HG03354 (cell line): ENCODE data around the gene SCIMP.
A peak's percentile ranks its signal among the peaks of the same experiment; 100 is the strongest.
"Not testable (repeated sequence)": the region's sequence is repeated elsewhere in the genome, so short reads cannot be mapped to it uniquely, and the experiment has no call there.

ENCODE experiments used
- ATAC-seq: cut with Tn5 transposase; IDR thresholded peaks from one replicate; pipeline ENCODE4 v1.9.1; 2021; ENCODE audit warnings: mild to moderate bottlenecking; ENCODE audit not compliant: unreplicated experiment, poor library complexity, severe bottlenecking

The SCIMP gene

DNA sequence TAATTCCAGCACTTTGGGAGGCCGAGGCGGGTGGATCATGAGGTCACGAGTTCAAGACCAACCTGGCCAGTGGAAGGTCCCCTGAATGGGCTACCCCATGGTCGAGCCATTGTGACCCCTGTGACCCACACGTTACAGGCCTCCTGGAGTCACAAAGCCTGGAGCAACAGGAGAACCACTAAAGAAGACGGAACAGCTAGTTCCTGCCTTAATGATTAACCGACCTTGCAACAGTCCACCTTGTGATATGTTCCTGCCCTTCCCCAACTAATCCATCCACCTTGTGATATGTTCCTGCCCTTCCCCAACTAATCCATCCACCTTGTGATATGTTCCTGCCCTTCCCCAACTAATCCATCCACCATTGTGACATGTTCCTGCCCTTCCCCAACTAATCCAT lies 5.1 kb upstream of the SCIMP start:
- not testable (repeated sequence) for ATAC-seq

GRCh38 chr17:5238333-5238732 lies 3.7 kb upstream of the SCIMP start:
- no peak for ATAC-seq

DNA sequence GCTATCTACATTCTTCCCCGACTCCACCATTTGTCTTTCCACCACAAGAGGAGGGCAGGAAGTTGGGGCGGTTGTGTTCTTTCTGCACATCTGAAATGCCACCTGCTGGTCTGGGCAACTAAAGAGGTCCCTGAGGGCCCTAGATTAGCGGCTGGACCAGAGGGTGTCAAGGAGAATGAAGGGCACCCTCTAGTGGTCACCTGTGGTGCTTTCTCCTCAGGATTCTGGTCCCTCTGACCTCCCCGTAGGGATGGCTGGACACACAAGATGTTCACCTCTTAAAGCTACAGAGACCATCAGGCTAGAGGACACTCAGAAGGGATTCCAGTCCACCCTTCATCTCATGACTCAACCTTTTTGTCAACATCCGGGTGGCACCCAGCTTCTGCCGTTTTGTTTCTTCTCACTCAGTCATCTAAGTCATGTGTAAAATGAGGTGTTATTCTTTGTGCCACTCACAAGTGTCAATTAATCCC lies 2.9 kb upstream of the SCIMP start:
- peak; percentile 35 for ATAC-seq

GRCh38 chr17:5236938-5237540 lies 2.4 kb upstream of the SCIMP start:
- no peak for ATAC-seq

GRCh38 chr17:5233492-5233891 lies 1.2 kb downstream of the SCIMP start:
- ATAC-seq: not testable (repeated sequence)

- no peak for ATAC-seq
Observed at GRCh38 chr17:5226940-5227878, 7.5 kb downstream of the SCIMP start.

DNA sequence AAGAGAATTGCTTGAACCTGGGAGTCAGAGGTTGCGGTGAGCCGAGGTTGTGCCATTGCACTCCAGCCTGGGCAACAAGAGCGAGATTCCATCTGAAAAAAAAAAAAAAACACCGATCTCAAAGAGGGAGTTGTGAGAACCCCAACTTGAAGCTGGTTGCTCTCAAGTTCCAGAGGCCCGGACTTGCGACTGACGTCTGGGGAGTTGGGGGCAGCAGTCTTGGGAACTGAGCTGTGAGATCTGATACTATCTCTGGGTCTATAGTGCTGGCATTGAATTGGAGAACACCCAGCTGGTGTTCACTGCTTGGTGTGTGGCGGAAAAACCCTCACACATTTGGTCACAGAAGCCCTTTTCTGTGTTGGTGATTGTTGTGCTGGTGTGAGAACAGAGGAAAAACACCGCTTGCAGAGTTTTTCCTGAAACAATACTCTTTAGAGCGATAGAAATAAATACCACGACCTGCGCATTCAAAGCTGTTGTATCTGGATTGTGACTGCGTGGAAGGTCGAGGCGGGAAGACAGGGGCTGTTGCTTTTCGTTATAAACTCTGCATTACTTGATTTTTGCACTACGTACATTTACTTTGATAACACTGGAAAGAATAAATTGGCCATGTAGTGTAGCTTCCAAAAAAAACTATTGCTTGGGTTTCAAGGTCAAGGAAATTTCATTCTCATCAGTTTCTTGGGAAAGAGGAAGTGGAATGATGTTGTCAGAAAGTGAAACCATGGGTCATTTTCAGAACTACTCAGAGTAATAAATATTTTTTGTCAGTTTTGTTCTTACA lies 8.8 kb downstream of the SCIMP start:
- peak; percentile 44 for ATAC-seq

DNA sequence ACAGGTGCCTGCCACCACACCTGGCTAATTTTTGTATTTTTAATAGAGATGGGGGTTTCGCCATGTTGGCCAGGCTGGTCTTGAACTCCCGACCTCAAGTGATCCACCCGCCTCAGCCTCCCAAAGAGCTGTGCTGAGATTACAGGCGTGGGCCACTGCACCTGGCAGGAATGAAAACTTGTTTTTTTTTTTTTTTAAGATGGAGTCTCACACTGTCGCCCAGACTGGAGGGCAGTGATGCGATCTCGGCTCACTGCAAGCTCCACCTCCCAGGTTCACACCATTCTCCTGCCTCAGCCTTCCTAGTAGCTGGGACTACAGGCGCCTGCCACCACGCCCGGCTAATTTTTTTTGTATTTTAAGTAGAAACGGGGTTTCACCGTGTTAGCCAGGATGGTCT lies 12.7 kb downstream of the SCIMP start:
- not testable (repeated sequence) for ATAC-seq

DNA sequence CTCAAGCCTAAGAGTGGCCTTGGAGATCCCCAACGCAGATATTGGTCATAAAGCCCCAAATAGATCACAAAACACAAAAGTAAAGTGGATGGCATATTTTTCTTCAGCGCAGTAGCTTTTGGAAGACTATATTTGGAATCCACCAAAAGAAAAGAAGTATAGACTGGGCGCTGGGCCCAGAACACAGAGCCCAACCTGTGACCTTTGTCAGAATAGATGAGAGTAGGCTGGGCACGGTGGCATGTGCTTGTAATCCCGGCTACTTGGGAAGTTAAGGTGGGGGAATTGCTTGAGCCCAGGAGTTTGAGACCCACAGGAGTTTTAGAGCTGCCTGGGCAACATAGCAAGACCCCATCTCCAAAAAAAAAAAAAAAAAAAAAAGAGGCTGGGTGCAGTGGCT lies 14.6 kb downstream of the SCIMP start:
- no peak for ATAC-seq

- no peak for ATAC-seq
Observed at GRCh38 chr17:5219536-5219935, 15.1 kb downstream of the SCIMP start.

DNA sequence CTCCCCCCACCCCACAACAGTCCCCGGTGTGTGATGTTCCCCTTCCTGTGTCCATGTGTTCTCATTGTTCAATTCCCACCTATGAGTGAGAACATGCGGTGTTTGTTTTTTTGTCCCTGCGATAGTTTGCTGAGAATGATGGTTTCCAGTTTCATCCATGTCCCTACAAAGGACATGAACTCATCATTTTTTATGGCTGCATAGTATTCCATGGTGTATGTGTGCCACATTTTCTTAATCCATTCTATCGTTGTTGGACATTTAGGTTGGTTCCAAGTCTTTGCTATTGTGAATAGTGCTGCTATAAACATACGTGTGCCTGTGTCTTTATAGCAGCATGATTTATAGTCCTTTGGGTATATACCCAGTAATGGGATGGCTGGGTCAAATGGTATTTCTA lies 17.1 kb downstream of the SCIMP start:
- not testable (repeated sequence) for ATAC-seq

- ATAC-seq: no peak
Observed at GRCh38 chr17:5211458-5211857, 23.2 kb downstream of the SCIMP start.

DNA sequence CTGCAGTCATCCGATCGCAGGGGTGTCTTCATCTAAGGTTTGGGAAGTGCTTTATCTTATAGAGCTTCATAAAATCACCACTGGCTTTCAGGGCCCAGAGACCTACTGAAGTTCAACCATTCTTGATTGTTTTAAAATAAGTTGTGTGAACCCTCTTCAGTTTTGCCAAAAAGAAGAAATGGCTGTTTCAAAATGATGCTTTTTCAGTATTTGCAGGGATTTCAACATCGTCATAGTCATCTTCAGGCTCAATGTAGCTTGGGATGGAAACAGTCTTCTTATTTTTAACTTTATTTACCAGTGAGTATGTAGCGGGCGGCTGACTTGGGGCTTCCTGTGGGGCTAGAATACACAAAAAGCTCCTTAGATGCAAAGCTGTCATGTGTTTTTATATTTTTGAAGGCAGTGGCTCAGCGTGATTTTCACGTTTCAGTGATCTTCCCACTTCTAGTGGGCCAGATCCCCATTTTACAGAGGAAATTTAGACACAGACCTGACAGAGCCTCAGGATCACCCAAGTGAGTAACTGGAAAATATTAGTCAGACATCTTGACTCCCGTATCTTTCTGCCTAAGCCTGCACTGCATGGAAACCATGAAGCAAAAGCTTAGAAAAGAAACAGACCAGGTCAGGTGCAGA lies 23.9 kb downstream of the SCIMP start:
- no peak for ATAC-seq

DNA sequence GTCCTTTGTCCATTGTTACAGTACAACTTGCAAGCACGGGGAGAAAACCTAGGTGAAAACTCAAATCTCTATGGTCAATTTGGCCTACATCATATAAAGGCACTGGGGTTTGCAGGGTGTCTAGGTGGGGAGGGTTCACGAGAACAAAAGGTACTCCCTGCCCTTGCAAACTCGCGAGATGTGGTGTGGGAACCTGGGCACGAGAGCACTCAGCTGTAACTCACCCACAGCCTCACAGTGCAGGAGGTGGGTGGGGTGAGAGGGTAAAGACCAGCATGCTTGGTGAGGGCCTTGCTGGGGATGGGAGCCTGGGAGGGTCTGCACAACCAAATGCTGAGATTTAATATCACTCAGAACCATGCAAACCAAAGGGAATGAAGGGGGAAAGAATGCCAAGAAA lies 24.6 kb downstream of the SCIMP start:
- ATAC-seq: no peak

DNA sequence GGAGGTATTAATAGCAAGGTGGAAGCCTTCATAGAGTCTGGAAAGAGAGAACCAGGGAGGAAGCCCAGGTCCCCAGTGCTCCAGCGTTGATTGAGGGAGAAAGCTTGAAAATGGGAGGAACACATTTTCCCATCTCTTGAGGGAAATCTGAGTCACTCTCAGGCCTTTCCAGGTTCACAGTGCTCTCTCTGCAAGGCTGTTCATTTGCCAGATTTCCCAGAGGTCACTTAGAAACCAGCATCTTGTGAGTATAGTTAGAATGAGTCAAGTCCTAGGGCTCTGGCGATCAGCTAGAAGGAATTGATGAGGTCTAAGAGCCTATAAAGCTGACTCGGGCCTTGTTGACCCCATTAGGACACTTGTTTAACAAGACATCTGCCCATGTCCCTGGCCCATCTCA lies 25.3 kb downstream of the SCIMP start:
- no peak for ATAC-seq

- ATAC-seq: no peak
Observed at GRCh38 chr17:5203908-5204294, 30.8 kb downstream of the SCIMP start.

- no peak for ATAC-seq
Observed at GRCh38 chr17:5203178-5203907, 31.3 kb downstream of the SCIMP start.

DNA sequence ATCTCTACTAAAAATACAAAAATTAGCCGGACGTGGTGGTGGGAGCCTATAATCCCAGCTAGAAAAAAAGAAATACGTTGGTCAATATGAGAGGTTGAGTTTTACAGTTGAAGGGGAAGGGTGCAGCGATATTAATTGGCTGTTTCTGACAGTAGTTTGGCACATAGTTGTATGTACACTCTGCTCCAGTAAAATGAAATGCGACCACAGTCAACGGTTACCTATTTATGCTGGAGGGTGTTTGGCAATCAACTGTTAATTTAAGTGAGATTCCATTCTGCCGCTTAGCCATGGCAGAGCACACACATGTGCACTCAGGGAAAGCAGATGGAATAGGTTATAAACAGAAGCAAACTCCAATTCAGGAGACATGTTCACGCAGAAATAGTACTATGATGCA lies 33.6 kb downstream of the SCIMP start:
- ATAC-seq: no peak

GRCh38 chr17:5200360-5200759 lies 34.3 kb downstream of the SCIMP start:
- ATAC-seq: no peak
